BLaER1 (cell line): ENCODE measurements around the gene CCDC73.
"Not testable (repeated sequence)": the region's sequence is repeated elsewhere in the genome, so short reads cannot be mapped to it uniquely, and the experiment has no call there.

Source experiments
- H3K27ac ChIP-seq: shearing (Covaris generic); formaldehyde crosslinking; 2 replicates; pipeline ENCODE4 v1.8.1; 2022
- H3K27me3 ChIP-seq: shearing (Covaris generic); formaldehyde crosslinking; 2 replicates; pipeline ENCODE4 v1.8.1; 2022
- H3K36me3 ChIP-seq: shearing (Covaris generic); formaldehyde crosslinking; 2 replicates; pipeline ENCODE4 v1.8.1; 2022
- H3K4me1 ChIP-seq: shearing (Covaris generic); formaldehyde crosslinking; 2 replicates; pipeline ENCODE4 v1.8.1; 2022
- H3K4me2 ChIP-seq: shearing (Covaris generic); formaldehyde crosslinking; 2 replicates; pipeline ENCODE4 v1.8.1; 2022
- H3K4me3 ChIP-seq: shearing (Covaris generic); formaldehyde crosslinking; 2 replicates; pipeline ENCODE4 v1.8.1; 2022
- H3K9ac ChIP-seq: shearing (Covaris generic); formaldehyde crosslinking; 2 replicates; pipeline ENCODE4 v1.8.1; 2022
- H3K9me3 ChIP-seq: shearing (Covaris generic); formaldehyde crosslinking; 2 replicates; pipeline ENCODE4 v1.8.1; 2022
- H4K20me1 ChIP-seq: shearing (Covaris generic); formaldehyde crosslinking; 2 replicates; pipeline ENCODE4 v1.8.1; 2022
- Cebpa-rat ChIP-seq: shearing (Covaris generic); IDR thresholded peaks from 2 replicates; pipeline ENCODE4 v1.8.1; 2022

CCDC73 gene

GRCh38 chr11:32722255-32722654, 72.2 kb downstream of the CCDC73 start:
- TF ChIP-seq Cebpa-rat, result no peak
- Histone ChIP-seq H3K4me1 (no peaks in the 10 kb centered on the region), H3K4me3 (no peak overlapping the region), H3K9ac (no peak overlapping the region), H4K20me1 (no peaks in the 10 kb centered on the region), H3K4me2 (no peak overlapping the region), H3K27me3 (no peaks in the 10 kb centered on the region), H3K36me3 (no peaks in the 10 kb centered on the region), H3K27ac (no peak overlapping the region), H3K9me3 (no peaks in the 10 kb centered on the region)

- Histone ChIP-seq H3K9me3 (no peaks in the 10 kb centered on the region), H4K20me1 (no peaks in the 10 kb centered on the region), H3K9ac (no peak overlapping the region), H3K27me3 (no peaks in the 10 kb centered on the region), H3K27ac (no peak overlapping the region), H3K4me2 (no peak overlapping the region), H3K36me3 (no peaks in the 10 kb centered on the region), H3K4me1 (no peaks in the 10 kb centered on the region), H3K4me3 (no peak overlapping the region)
- TF ChIP-seq Cebpa-rat, result no peak
Measured at GRCh38 chr11:32713496-32713895, 81.0 kb downstream of the CCDC73 start.

DNA sequence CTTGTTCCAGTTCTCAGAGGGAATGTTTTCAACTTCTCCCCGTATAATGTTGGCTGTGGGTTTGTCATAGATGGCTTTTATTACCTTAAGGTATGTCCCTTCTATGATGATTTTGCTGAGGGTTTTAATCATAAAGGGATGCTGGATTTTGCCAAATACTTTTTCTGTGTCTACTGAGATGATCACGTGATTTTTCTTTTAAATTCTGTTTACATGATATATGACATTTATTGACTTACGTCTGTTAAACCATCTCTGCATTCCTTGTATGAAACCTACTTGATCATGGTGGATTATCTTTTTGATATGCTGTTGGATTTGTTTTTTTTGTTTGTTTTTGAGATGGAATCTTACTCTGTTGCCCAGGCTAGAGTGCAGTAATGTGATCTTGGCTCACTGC, 85.5 kb downstream of the CCDC73 start:
- not testable (repeated sequence) for H3K27me3 ChIP-seq, H3K4me3 ChIP-seq
- H3K9me3 ChIP-seq, result peaks cover 16% of the 10 kb centered on the region

GRCh38 chr11:32706985-32707741, 87.3 kb downstream of the CCDC73 start:
- Histone ChIP-seq H3K27me3 (no peaks in the 10 kb centered on the region), H3K4me1 (no peaks in the 10 kb centered on the region), H3K9me3 (peaks cover 18% of the 10 kb centered on the region), H3K36me3 (0 out of 2 replicates have a peak, but pooled peaks cover 4% of the 10 kb centered on the region), H3K4me3 (no peak overlapping the region), H3K9ac (no peak overlapping the region), H3K27ac (no peak overlapping the region), H3K4me2 (no peak overlapping the region), H4K20me1 (no peaks in the 10 kb centered on the region)
- TF ChIP-seq Cebpa-rat, result no peak

More for the DNA sequence above, 85.5 kb downstream of the CCDC73 start:
- not testable (repeated sequence) for H3K4me2 ChIP-seq, H3K4me1 ChIP-seq, H3K9ac ChIP-seq, H3K27ac ChIP-seq, H3K36me3 ChIP-seq, H4K20me1 ChIP-seq

DNA sequence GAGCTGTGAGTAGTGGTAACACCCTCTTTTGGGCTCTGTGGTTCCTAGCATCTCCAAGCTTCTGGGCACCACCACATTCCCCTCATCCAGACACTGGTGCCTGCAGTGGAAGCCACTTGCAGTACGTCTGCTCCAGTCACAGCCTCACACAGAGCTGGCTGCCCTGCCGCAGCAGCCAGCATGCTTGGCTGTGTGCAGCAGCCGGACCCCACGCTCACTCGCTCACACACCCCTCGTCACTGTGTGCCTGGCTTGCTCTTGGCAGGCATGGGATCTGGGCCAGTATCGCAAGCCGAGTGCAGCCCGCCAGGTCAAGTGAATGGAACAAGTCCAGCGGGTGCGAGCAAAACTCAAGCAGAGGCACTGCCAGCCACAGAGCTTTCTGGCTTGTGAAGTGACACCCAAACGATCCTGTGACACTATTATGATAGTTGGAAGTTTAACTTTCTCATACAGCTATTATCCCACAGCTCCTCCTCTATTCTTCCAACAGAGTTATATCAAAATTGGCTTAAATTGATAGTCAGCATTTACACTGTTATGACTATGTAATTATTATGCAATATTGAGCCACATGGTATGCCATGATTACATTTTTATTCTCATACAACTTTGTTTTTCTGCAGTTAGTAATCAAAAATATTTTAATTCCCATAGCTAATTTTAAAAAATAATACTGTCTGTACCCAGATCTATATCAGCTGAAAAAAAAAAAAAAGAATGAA, 89.0 kb downstream of the CCDC73 start:
- no peaks in the 10 kb centered on the region for H3K4me1 ChIP-seq

DNA sequence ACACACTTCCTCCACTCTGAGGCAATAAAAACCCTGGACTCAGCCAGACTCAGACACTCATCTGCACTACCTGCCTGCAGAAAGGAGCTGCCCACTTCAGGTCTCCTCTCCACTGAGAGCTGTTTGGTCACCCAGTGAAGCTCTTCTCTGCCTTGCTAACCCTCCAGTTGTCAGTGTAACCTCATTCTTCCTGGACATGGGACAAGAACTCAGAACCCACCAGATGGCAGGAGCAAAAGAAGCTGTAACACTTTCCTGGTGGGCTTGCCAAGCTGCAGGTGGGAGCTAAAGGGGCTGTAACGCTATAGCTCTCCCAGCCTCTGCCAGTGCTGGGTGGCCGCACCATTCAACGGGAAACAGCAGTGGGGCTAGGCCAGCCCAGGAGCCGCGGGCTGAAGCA, 89.7 kb downstream of the CCDC73 start:
- H4K20me1 ChIP-seq, result no peaks in the 10 kb centered on the region
- no peak overlapping the region for H3K27ac ChIP-seq
- 0 out of 2 replicates have a peak, but pooled peaks cover 4% of the 10 kb centered on the region for H3K36me3 ChIP-seq
- peaks cover 18% of the 10 kb centered on the region for H3K9me3 ChIP-seq
- no peak for TF ChIP-seq Cebpa-rat
- H3K4me3 ChIP-seq, result no peak overlapping the region
- no peak overlapping the region for H3K4me2 ChIP-seq
- H3K9ac ChIP-seq, result no peak overlapping the region
- H3K27me3 ChIP-seq, result no peaks in the 10 kb centered on the region
- no peaks in the 10 kb centered on the region for H3K4me1 ChIP-seq

More for the DNA sequence above, 89.0 kb downstream of the CCDC73 start:
- Histone ChIP-seq H3K4me3 (no peak overlapping the region), H3K4me2 (no peak overlapping the region), H3K27ac (no peak overlapping the region), H3K9me3 (peaks cover 18% of the 10 kb centered on the region), H3K36me3 (0 out of 2 replicates have a peak, but pooled peaks cover 4% of the 10 kb centered on the region), H3K9ac (no peak overlapping the region), H4K20me1 (no peaks in the 10 kb centered on the region), H3K27me3 (no peaks in the 10 kb centered on the region)
- no peak for TF ChIP-seq Cebpa-rat

DNA sequence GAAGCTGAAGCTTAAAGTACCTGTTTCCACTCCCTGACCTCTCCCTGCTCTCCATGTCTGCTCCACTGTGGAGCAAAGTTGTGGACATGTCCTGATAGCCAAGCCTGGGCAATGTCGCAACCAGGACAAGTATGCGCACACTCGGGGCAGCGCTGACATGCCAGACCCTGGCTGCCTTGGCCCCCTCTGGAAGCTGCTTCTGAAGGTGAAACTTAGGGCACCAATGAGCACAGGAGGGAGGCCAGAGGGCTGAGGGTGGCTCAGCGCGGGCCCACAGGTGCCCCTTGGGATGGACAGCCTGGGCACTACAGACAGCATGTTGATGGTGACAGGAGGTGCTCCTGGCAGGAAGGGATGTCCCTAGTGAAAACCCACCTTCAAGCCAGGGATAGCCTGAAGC, 90.2 kb downstream of the CCDC73 start:
- Histone ChIP-seq H3K27ac (no peak overlapping the region), H3K36me3 (0 out of 2 replicates have a peak, but pooled peaks cover 4% of the 10 kb centered on the region), H3K27me3 (no peaks in the 10 kb centered on the region), H3K4me2 (no peak overlapping the region), H3K4me3 (no peak overlapping the region), H3K9ac (no peak overlapping the region), H3K9me3 (peaks cover 18% of the 10 kb centered on the region), H4K20me1 (no peaks in the 10 kb centered on the region), H3K4me1 (no peaks in the 10 kb centered on the region)
- TF ChIP-seq Cebpa-rat, result no peak

DNA sequence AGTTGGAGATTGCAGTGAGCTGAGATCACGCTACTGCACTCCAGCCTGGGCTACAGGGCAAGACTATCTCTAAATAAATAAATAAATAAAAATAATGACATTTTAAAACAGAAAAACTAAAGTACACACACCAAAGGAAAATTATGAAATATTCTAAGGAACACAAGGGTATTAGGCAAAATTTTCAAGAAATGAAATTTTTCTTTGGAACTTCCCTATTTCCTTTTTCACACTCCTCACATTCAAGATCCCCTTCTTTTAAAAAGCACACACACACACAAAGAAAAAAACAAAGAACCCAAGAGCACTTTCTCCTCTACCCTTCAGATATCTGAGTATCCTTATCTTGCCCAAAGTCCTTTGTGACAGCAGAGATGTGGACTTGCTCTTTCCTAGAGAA, 92.8 kb downstream of the CCDC73 start:
- Histone ChIP-seq H3K4me3 (no peak overlapping the region), H3K4me2 (no peak overlapping the region), H4K20me1 (no peaks in the 10 kb centered on the region), H3K9ac (no peak overlapping the region), H3K27me3 (no peaks in the 10 kb centered on the region), H3K9me3 (peaks cover 18% of the 10 kb centered on the region), H3K36me3 (0 out of 2 replicates have a peak, but pooled peaks cover 4% of the 10 kb centered on the region), H3K4me1 (no peaks in the 10 kb centered on the region), H3K27ac (no peak overlapping the region)
- no peak for TF ChIP-seq Cebpa-rat

DNA sequence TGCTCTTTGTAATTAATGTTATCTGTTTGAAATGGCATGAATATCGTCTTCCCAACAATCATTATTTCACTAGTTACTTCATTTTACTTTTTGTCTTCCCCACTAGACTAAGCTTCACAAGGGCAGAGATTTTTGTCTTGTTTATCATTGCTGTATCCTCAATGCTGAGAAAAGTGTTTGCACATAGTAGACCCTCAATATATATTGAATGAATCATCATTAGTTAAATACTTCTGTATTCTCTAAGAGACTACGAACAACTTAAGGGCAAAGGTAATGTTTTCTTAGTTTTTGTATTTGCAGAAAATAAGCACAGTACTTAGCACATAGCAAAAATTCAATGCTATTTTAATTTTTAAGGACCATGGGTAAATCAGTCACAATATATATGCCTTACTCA, 95.9 kb downstream of the CCDC73 start:
- H4K20me1 ChIP-seq, result no peaks in the 10 kb centered on the region
- no peaks in the 10 kb centered on the region for H3K4me1 ChIP-seq
- H3K36me3 ChIP-seq, result no peaks in the 10 kb centered on the region
- H3K27ac ChIP-seq, result no peak overlapping the region
- H3K27me3 ChIP-seq, result no peaks in the 10 kb centered on the region
- no peak overlapping the region for H3K4me3 ChIP-seq
- H3K9me3 ChIP-seq, result no peaks in the 10 kb centered on the region
- TF ChIP-seq Cebpa-rat, result no peak
- no peak overlapping the region for H3K9ac ChIP-seq
- H3K4me2 ChIP-seq, result no peak overlapping the region

- Histone ChIP-seq H3K9me3 (peaks cover 5% of the 10 kb centered on the region; the same call in 1 of the 2 replicates), H3K27me3 (no peaks in the 10 kb centered on the region), H3K4me1 (no peaks in the 10 kb centered on the region), H3K4me3 (no peak overlapping the region), H4K20me1 (no peaks in the 10 kb centered on the region), H3K4me2 (no peak overlapping the region), H3K9ac (no peak overlapping the region), H3K27ac (no peak overlapping the region), H3K36me3 (no peaks in the 10 kb centered on the region)
- no peak for TF ChIP-seq Cebpa-rat
Measured at GRCh38 chr11:32671051-32671450, 123.4 kb downstream of the CCDC73 start.
